Liver (tissue), 9 donors: ENCODE results near the gene SEMA3B. TPM values are rescaled to one million over a fixed set of nuclear protein-coding genes. Genes with fewer than 3 reads are reported as not detected.
"Not testable (repeated sequence)": the region's sequence is repeated elsewhere in the genome, so short reads cannot be mapped to it uniquely, and the experiment has no call there.

Experiments used
- DNase-seq: peaks from one replicate; pipeline ENCODE4 v3.0.0-alpha.2; 2017; ENCODE audit warnings: low spot score
- H3K27ac ChIP-seq, 2 donors: one replicate each; pipeline ENCODE4 v1.7.0; 2013; ENCODE audit warnings: inconsistent platforms in 2 of 2, low read length in 2 of 2, control low read depth in 1 of 2, low read depth in 1 of 2, mild to moderate bottlenecking in 1 of 2
- H3K27me3 ChIP-seq, 4 donors: one replicate each; pipeline versions ENCODE4 v1.6.1 to v1.7.0; 2013; ENCODE audit warnings: low read length in 3 of 4, inconsistent platforms in 1 of 4, mild to moderate bottlenecking in 1 of 4, moderate library complexity in 1 of 4; ENCODE audit not compliant: control insufficient read depth in 4 of 4, insufficient read depth in 4 of 4
- H3K36me3 ChIP-seq, 4 donors: one replicate each; pipeline versions ENCODE4 v1.6.1 to v1.7.0; 2013; ENCODE audit warnings: low read length in 3 of 4, mild to moderate bottlenecking in 3 of 4, low read depth in 1 of 4, moderate library complexity in 1 of 4; ENCODE audit not compliant: control insufficient read depth in 4 of 4, insufficient read depth in 3 of 4
- H3K4me1 ChIP-seq, 4 donors: one replicate each; pipeline versions ENCODE4 v1.6.1 to v1.7.0; 2013; ENCODE audit warnings: low read length in 3 of 4, mild to moderate bottlenecking in 3 of 4, moderate library complexity in 1 of 4; ENCODE audit not compliant: control insufficient read depth in 4 of 4, insufficient read depth in 4 of 4
- H3K4me3 ChIP-seq, 3 donors: one replicate each; pipeline versions ENCODE4 v1.6.1 to v1.7.0; 2013; ENCODE audit warnings: low read length in 3 of 3, control low read depth in 1 of 3, low read depth in 1 of 3, mild to moderate bottlenecking in 1 of 3
- H3K9ac ChIP-seq, 2 donors: one replicate each; pipeline ENCODE4 v1.7.0; 2013; ENCODE audit warnings: low read length in 2 of 2, mild to moderate bottlenecking in 2 of 2, moderate library complexity in 2 of 2, control low read depth in 1 of 2, low read depth in 1 of 2
- H3K9me3 ChIP-seq, 4 donors: one replicate each; pipeline versions ENCODE4 v1.6.1 to v1.7.0; 2013; ENCODE audit warnings: low read length in 3 of 4; ENCODE audit not compliant: control insufficient read depth in 4 of 4
- ATF3 ChIP-seq: IDR thresholded peaks from 2 replicates; pipeline ENCODE4 v1.6.1; 2016; ENCODE audit warnings: antibody characterized with exemption
- CTCF ChIP-seq: fragments of 150-350 bp; IDR thresholded peaks from 2 replicates; pipeline ENCODE4 v1.5.1; 2017; ENCODE audit warnings: improper control_type of control experiment, low read depth, low read length; ENCODE audit not compliant: missing input control
- EGR1 ChIP-seq, 2 donors: IDR thresholded peaks; 2 replicates each; pipeline ENCODE4 v1.6.1; 2016 to 2018; ENCODE audit warnings: antibody characterized with exemption in 2 of 2, low read depth in 2 of 2
- FOXA1 ChIP-seq: IDR thresholded peaks from 2 replicates; pipeline ENCODE4 v1.6.1; 2016; ENCODE audit warnings: antibody characterized with exemption
- FOXA2 ChIP-seq: IDR thresholded peaks from 2 replicates; pipeline ENCODE4 v1.6.1; 2016; ENCODE audit warnings: antibody characterized with exemption
- GABPA ChIP-seq, 2 donors: IDR thresholded peaks in 1 of 2; conservative IDR thresholded peaks in 1 of 2; 2 replicates each; pipeline ENCODE4 v1.6.1; 2016; ENCODE audit warnings: antibody characterized with exemption in 2 of 2, mild to moderate bottlenecking in 1 of 2, moderate library complexity in 1 of 2
- HNF4A ChIP-seq, 2 donors: conservative IDR thresholded peaks; 2 replicates each; pipeline ENCODE4 v1.6.1; 2016; ENCODE audit warnings: antibody characterized with exemption in 2 of 2, mild to moderate bottlenecking in 2 of 2
- HNF4G ChIP-seq: IDR thresholded peaks from 2 replicates; pipeline ENCODE4 v1.6.1; 2016; ENCODE audit warnings: antibody characterized with exemption
- JUND ChIP-seq, 2 donors: IDR thresholded peaks; 2 replicates each; pipeline ENCODE4 v1.6.1; 2016; ENCODE audit warnings: antibody characterized with exemption in 2 of 2
- NR2F2 ChIP-seq: IDR thresholded peaks from 2 replicates; pipeline ENCODE4 v1.6.1; 2016; ENCODE audit warnings: antibody characterized with exemption
- RAD21 ChIP-seq, 2 donors: IDR thresholded peaks; 2 replicates each; pipeline ENCODE4 v1.6.1; 2016; ENCODE audit warnings: antibody characterized with exemption in 2 of 2, mild to moderate bottlenecking in 2 of 2
- REST ChIP-seq: IDR thresholded peaks from 2 replicates; pipeline ENCODE4 v1.6.1; 2016; ENCODE audit warnings: antibody characterized with exemption, mild to moderate bottlenecking
- RXRA ChIP-seq, 2 donors: IDR thresholded peaks; 2 replicates each; pipeline ENCODE4 v1.6.1; 2017 to 2018; ENCODE audit warnings: antibody characterized with exemption in 2 of 2, mild to moderate bottlenecking in 1 of 2
- SP1 ChIP-seq: IDR thresholded peaks from 2 replicates; pipeline ENCODE4 v1.6.1; 2018; ENCODE audit warnings: antibody characterized with exemption, mild to moderate bottlenecking
- TAF1 ChIP-seq: conservative IDR thresholded peaks from 2 replicates; pipeline ENCODE4 v1.6.1; 2016; ENCODE audit warnings: antibody characterized with exemption, mild to moderate bottlenecking
- YY1 ChIP-seq: IDR thresholded peaks from 2 replicates; pipeline ENCODE4 v1.6.1; 2016; ENCODE audit warnings: antibody characterized with exemption, mild to moderate bottlenecking
- ZBTB33 ChIP-seq: IDR thresholded peaks from 2 replicates; pipeline ENCODE4 v1.6.1; 2016; ENCODE audit warnings: antibody characterized with exemption
- WGBS: extraction: QIAGEN DNeasy Blood & Tissue Kit; methylation state at CpG from one replicate; pipeline ENCODE4 v1.1.7; 2013; 5-methylcytosine and 5-hydroxymethylcytosine counted together
- polyA plus RNA-seq, 2 donors: library from polyadenylated mRNA; stranded (reverse) in 1 of 2; unstranded in 1 of 2; fragments of 200-250 nt in 1 of 2; fragments of >200 nt in 1 of 2; fragmentation: Nextera tagmentation in 1 of 2; extraction: Ambion mirVana in 1 of 2; gene quantifications; one replicate each; pipeline versions ENCODE4 v1.2.1 to v1.2.3, GENCODE V29; 2013 to 2015
- total RNA-seq, 2 donors: library from RNA; depleted of rRNA; stranded (reverse); fragments of >200 nt; gene quantifications; one replicate each; pipeline ENCODE4 v1.2.3, GENCODE V29; 2014
- TF ChIP-seq, protein P1 (sequence below): IDR thresholded peaks from 2 replicates; pipeline ENCODE4 v1.6.1; 2016; ENCODE audit warnings: antibody characterized with exemption
- donor health status: healthy.
- donor health status: healthy.
- donor health status: healthy.
- donor health status: healthy.
- donor health status: healthy.

SEMA3B gene
- total and polyA plus RNA-seq, 4 donors, result 0.40 to 1.5 (median 0.93) TPM

DNA sequence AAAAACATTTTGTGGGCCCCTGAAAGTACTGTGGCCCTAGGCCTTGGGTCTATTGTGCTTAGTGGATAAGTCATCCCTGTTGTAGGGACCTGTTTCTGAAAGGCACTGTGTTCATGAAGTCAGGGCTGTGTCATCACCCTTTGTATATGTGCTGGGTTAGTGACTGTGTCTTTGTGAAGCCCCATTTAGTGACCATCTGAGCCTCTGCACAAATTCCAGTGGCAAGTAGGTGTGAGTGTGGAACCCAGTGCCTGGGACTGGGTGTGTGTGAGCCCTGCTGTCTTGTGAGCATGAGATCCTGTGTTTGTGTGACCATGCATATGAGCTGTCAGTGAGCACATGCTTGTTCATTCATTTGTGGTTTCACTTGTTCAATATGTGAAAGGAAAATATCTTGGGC, 35.7 kb downstream of the SEMA3B start:
- no peak overlapping the region for H3K27ac ChIP-seq
- H3K9me3 ChIP-seq, result no peaks in the 10 kb centered on the region
- H3K9ac ChIP-seq, result no peak overlapping the region
- no peak overlapping the region for H3K4me3 ChIP-seq
- peaks cover 0 to 3% (median 0%) of the 10 kb centered on the region in 4 donors for H3K36me3 ChIP-seq
- TF ChIP-seq RAD21 (IDR thresholded peaks at IDR 0.05) (no peak), HNF4G (no peak), ZBTB33 (no peak), RXRA (IDR thresholded peaks at IDR 0.05) (no peak), JUND (IDR thresholded peaks at IDR 0.05) (no peak), HNF4A (conservative IDR thresholded peaks at IDR 0.05) (no peak), GABPA (IDR thresholded peaks at IDR 0.05 in 1 of 2, conservative IDR thresholded peaks at IDR 0.05 in 1 of 2) (no peak), TAF1 (no peak), YY1 (no peak), EGR1 (IDR thresholded peaks at IDR 0.05; ENCODE audit: low read depth in 2 of 2) (no peak), ATF3 (no peak), NR2F2 (no peak), REST (no peak), SP1 (no peak), CTCF (no peak), FOXA2 (no peak), FOXA1 (no peak)
- TF ChIP-seq, protein P1, sequence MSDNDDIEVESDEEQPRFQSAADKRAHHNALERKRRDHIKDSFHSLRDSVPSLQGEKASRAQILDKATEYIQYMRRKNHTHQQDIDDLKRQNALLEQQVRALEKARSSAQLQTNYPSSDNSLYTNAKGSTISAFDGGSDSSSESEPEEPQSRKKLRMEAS, result no peak
- H3K27me3 ChIP-seq, result no peaks in the 10 kb centered on the region
- peaks cover 12 to 39% (median 24%) of the 10 kb centered on the region in 4 donors for H3K4me1 ChIP-seq
- DNase-seq, result no peak

DNA sequence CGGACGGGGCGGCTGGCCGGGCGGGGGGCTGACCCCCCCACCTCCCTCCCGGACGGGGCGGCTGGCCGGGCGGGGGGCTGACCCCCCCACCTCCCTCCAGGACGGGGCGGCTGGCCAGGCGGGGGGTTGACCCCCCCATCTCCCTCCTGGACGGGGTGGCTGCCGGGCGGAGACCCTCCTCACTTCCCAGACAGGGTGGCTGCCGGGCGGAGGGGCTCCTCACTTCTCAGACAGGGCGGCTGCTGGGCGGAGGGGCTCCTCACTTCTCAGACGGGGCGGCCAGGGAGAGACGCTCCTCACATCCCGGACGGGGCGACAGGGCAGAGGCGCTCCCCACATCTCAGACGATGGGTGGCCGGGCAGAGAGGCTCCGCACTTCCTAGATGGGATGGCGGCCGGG, 43.1 kb downstream of the SEMA3B start:
- 94% methylated on average over 32 of the region's 32 CpGs for WGBS
- not testable (repeated sequence) for H3K9ac ChIP-seq, H3K4me3 ChIP-seq, H3K27me3 ChIP-seq, DNase-seq, H3K27ac ChIP-seq, H3K9me3 ChIP-seq, H3K36me3 ChIP-seq
- peaks cover 6 to 11% (median 9%) of the 10 kb centered on the region in 4 donors for H3K4me1 ChIP-seq
